NCI-H1105 treated with DMSO at 0.1 percent for 48 hours (cell line): ENCODE data around the gene KLK2.
A peak's percentile ranks its signal among the peaks of the same experiment; 100 is the strongest.
"Not testable (repeated sequence)": the region's sequence is repeated elsewhere in the genome, so short reads cannot be mapped to it uniquely, and the experiment has no call there.

Source experiments
- DNase-seq: peaks from one replicate; lab custom pipeline; 2025; lab: John Stamatoyannopoulos, UW

KLK2 gene

DNA sequence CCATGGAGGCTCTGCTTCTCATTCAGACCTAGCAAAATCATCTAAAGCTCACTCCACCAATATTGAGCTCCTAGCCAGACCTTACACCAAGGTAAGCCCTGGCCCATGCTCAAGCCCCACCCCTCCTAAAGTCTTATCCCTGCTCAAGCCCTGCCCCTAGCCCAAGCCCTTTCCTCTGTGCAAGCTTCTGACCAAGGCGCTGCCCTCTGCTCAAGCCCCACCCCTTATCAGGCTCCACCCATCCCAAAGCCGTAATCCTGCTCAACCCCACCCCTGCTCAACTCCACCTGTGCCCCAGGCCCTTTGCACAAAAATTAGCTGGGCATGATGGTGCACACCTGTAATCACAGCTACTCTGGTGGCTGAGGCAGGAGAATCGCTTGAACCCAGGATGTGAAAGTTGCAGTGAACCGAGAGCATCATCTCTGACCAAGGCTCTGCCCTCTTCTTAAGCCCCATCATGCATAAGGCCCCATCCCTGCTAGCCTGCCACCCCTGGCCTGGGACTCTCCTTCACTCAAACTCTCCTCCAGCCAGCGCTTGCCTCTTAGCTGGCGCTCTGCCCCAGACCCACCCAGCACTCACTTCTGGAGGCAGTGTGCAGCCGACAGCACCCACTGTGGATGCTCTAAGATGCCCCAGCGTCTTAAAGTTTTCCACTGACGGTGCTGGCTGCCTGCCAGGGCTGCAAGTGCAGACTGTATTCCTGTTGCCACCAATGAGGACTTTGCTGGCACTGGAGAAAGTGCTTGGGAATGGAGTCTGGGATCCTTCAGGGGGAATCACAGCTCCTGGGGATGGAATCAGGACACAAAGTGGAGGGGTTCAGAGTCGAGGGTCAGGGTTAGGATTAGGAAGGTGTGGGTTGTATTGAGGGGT is 21.5 kb downstream of the KLK2 start:
- no peak for DNase-seq

GRCh38 chr19:50896089-50896590 is 22.9 kb downstream of the KLK2 start:
- not testable (repeated sequence) for DNase-seq

GRCh38 chr19:50896591-50897190 is 23.5 kb downstream of the KLK2 start:
- peak; percentile 11 for DNase-seq

- DNase-seq = no peak
Measured at GRCh38 chr19:50897191-50897607, 24.0 kb downstream of the KLK2 start.

GRCh38 chr19:50897612-50898011 is 24.4 kb downstream of the KLK2 start:
- no peak for DNase-seq

GRCh38 chr19:50898018-50898417 is 24.8 kb downstream of the KLK2 start:
- no peak for DNase-seq

DNA sequence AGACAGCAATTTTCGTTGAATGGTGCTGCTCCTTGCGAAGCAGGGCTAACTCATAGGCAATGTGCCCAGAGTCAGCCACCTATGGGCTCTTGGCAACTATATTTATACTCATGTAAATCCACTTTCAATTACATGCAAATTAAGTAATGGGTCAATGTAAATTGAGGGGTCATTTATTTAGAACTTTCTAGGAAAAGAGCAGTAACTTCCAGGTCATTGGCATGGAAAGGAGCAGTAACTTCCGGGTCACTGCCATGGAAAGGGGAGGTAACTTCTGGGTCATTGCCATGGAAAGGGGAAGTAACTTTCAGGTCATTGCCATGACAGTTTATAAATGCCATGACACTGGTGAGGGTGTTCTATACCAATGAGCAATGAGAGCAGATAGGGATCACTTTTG is 26.3 kb downstream of the KLK2 start:
- DNase-seq = no peak

GRCh38 chr19:50902640-50903039 is 29.4 kb downstream of the KLK2 start:
- no peak for DNase-seq

DNA sequence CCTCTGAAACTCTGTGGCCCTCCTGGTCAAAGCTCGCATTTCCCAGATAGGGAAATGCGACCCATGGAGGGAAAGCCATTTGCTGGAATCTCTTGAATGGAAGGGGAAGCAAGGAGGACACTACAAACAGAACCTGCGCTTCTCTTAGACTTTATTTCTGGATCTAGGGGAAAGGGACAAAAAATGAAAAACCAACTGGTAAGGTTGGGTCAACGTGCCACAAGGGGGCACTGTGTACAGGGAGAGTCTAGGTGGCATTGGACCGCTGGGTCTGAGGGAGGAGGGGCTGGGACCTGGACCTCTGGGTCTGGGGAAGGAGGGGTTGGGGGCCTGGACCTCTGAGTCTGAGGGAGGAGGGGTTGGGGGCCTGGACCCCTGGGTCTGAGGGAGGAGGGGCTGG is 33.0 kb downstream of the KLK2 start:
- peak; percentile 23 for DNase-seq

DNA sequence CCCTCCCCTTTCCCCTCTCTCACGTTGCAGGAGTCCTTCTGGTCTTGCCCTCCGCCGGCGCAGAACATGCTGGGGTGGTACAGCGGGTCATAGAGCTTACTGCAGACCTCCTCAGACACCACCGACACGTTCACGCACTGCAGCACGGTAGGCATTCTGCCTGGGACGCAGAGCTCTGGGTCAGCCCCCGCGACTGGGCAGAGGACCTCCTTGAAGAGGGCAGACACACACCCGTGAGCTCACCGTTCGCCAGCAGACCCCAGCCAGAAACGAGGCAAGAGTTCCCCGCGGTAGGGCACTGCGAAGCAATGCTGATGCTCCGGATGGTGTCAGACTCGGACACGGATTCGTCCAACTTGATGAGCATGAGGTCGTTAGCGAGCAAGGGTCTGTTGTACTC is 35.1 kb downstream of the KLK2 start:
- no peak for DNase-seq

- peak; percentile 23 for DNase-seq
Measured at GRCh38 chr19:50909240-50910070, 36.2 kb downstream of the KLK2 start.

DNA sequence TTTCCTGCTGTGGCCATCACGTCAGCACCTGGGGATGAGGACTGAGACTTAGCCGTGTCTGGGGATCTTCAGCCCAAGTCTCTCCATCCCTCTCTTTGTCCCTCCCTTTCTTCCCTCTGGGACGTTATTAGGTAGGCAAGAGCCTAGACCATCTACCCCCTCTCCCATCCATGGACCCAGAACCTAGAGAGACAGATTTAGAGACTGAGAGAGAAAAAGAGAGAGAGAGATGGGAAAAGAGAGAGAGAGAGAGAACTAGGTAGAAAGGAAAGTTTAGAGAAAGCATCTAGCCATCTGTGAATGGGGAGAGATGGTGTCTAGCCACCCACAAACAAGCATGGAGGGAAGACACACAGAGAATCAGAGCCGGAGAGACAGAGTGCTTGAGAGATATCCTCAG is 37.5 kb downstream of the KLK2 start:
- DNase-seq = no peak

DNA sequence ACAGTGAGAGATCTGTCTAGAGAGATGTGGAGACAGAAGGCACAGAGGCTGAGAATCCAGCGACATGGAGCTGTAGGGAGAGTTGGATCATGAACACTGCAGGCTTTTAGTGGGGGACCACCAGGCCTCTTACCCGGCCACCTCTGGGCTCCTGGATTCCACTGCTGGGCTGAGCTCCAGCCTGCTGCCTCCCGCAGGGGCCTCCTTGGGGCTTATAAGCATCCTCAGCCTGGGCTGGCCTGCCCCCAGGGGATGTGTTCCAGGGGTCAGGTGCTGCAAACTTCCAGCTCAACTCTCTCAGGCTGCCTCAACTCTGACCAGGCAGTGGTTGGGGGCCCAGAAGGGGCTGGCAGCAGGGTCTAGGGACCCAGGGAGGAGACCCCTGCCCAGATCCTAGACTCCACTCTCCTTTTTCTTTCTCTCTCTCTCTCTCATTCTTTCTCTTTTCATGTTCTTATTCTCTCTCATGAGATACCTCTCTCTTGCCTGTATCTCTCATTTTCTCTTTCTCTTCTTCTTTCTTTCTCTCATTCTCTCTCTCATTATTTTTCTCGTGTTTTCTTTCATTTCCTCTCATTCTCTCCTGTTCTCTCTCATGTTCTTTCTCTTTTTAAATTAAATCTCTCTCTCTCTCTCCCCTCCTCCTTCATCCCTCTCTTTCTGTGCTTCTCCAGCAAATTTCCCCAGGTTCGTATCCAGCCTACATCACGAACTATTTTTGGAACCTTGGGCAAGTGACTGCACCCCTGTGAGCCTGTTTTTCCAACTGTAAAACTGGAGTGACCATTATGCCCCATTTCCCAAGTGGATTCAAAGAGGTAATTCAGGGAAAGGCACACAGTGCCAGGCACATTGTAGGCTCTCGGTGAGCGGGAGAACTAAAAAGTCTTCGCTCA is 38.2 kb downstream of the KLK2 start, which contains the start of gene KLK4:
TSS of gene KLK4 (minus strand) at position 190 of the 896 bp plus-strand sequence. CDS start 657 bp downstream, outside the sequence.
- no peak for DNase-seq

- no peak for DNase-seq
Measured at GRCh38 chr19:50912102-50912599, 38.9 kb downstream of the KLK2 start.

- DNase-seq = no peak
Measured at GRCh38 chr19:50912727-50913716, 39.8 kb downstream of the KLK2 start.

DNA sequence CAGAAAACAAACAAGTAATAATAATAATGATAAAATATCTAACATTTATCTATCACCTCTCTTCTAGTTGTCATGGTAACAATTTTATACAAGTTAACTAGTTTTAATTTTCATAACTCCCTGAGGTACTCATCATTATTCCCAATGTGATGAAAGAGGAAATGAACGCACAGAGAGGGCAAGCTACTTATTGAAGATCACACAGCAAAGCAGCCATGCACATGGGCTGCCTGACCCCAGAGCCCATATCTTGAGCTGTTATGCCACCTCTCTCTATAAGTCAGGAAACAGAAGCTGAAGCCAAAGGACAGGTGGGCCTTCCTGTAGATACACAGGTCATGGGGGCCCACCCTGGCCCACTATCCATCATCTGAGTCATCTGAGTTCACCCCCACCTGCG is 42.8 kb downstream of the KLK2 start:
- no peak for DNase-seq

DNA sequence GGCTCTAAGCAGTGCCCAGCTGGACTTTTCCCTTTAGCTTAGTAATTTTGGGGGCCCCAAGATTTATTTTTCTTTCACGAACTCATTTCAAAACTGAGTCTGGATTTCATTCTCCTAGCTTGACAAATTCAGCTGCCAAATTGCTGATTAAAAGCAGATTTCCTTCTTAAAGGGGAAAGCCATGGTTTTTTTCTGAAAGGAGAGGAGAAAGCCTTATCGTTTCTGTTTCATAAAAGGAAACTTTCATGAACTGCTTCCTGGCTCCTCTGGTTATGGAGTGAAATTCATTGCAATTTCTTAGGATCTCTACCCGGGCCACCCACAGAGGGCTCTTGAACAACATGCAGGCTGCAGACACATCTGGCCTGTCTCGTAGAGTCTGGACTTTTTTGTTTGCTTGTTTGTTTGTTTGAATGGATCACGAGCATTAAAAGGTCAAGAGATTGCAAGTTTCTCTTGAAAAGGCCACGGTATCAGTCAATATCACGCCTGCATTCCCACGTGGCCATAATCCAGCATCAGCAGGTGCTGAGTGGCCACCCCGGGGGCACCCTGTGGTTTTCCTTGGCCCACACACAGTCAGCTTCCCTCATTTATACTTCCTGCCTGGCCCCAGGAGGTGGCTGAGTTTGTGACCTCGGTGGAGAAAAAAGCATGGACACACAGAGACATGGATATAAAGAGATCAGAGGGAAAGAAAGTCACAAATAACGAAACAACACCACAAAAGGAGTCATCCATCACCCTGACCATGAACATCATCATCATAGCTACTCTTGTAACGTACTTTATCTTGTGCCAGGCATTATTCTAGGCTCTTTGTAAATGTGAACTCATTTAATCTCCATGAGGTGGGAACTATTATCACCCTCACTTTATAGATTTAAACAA is 48.4 kb downstream of the KLK2 start:
- DNase-seq = no peak

GRCh38 chr19:50922317-50922853 is 49.1 kb downstream of the KLK2 start:
- peak; percentile 83 for DNase-seq
